Karpas-422 (cell line): ENCODE data around the gene GFOD2. TPM values are rescaled to one million over a fixed set of nuclear protein-coding genes. Genes with fewer than 3 reads are reported as not detected.
A peak's percentile ranks its signal among the peaks of the same experiment; 100 is the strongest.

Experiments
- DNase-seq: peaks from one replicate; pipeline ENCODE4 v3.0.0-alpha.2; 2015
- H2AFZ ChIP-seq: fragments of 200-600 bp; sonication (generic); 2 replicates; pipeline ENCODE4 v1.6.1; 2014; ENCODE audit warnings: antibody characterized with exemption, low read length, mixed read lengths
- H3K27ac ChIP-seq: fragments of 200-600 bp; sonication (generic); 2 replicates; pipeline ENCODE4 v1.5.1; 2014; ENCODE audit warnings: mild to moderate bottlenecking, low read length, moderate library complexity
- H3K27me3 ChIP-seq: fragments of 200-600 bp; sonication (generic); 2 replicates; pipeline ENCODE4 v1.6.1; 2014; ENCODE audit warnings: low read length, mixed read lengths
- H3K36me3 ChIP-seq: fragments of 200-600 bp; sonication (generic); 2 replicates; pipeline ENCODE4 v1.6.1; 2014; ENCODE audit warnings: low read length, mixed read lengths; ENCODE audit not compliant: insufficient read depth
- H3K4me1 ChIP-seq: fragments of 200-600 bp; sonication (generic); 2 replicates; pipeline ENCODE4 v1.6.1; 2014; ENCODE audit warnings: mild to moderate bottlenecking, low read length, mixed read lengths
- H3K4me2 ChIP-seq: fragments of 200-600 bp; sonication (generic); 2 replicates; pipeline ENCODE4 v1.6.1; 2014; ENCODE audit warnings: low read length, low read depth, mild to moderate bottlenecking; ENCODE audit not compliant: poor library complexity, severe bottlenecking
- H3K4me3 ChIP-seq: fragments of 200-600 bp; sonication (generic); 2 replicates; pipeline ENCODE4 v1.5.1; 2014; ENCODE audit warnings: mild to moderate bottlenecking, antibody characterized with exemption, low read length, mixed read lengths
- H3K79me2 ChIP-seq: fragments of 200-600 bp; sonication (generic); 2 replicates; pipeline ENCODE4 v1.6.1; 2014; ENCODE audit warnings: mild to moderate bottlenecking, low read length, mixed read lengths
- H3K9ac ChIP-seq: fragments of 200-600 bp; sonication (generic); 2 replicates; pipeline ENCODE4 v1.6.0; 2014; ENCODE audit warnings: low read length
- H3K9me2 ChIP-seq: fragments of 200-600 bp; sonication (generic), shearing (Covaris generic); replicated peaks from 2 replicates; pipeline ENCODE4 v1.6.0; 2014; ENCODE audit warnings: mild to moderate bottlenecking, low read length, moderate library complexity; ENCODE audit not compliant: insufficient read depth
- H3K9me3 ChIP-seq: fragments of 300-700, 200-600 bp; sonication (generic); 2 replicates; pipeline ENCODE4 v1.6.1; 2014; ENCODE audit warnings: low read length, mixed read lengths
- H4K20me1 ChIP-seq: fragments of 200-600 bp; sonication (generic); 2 replicates; pipeline ENCODE4 v1.6.1; 2014; ENCODE audit warnings: mild to moderate bottlenecking, antibody characterized with exemption, low read length, low read depth; ENCODE audit not compliant: insufficient read depth
- total RNA-seq: library from RNA; depleted of rRNA; stranded (reverse); fragments of >200 nt; shearing (Covaris generic); gene quantifications from 2 replicates; pipeline ENCODE4 v1.2.3, GENCODE V29; 2014; ENCODE audit warnings: low replicate concordance

The GFOD2 gene
- total RNA-seq, 1 experiment from 2014 or later: 12.9 TPM

GRCh38 chr16:67719778-67720144 is 645 bp upstream of the GFOD2 start:
- Histone ChIP-seq H3K79me2 (peaks cover 44% of the 10 kb centered on the region), H3K27ac (peak overlapping the region; percentile 52), H3K36me3 (0 out of 2 replicates have a peak, but pooled peaks cover 5% of the 10 kb centered on the region), H3K4me1 (peaks cover 54% of the 10 kb centered on the region), H3K4me3 (peak overlapping the region; percentile 83), H2AFZ (peak overlapping the region; percentile 35), H3K9me2 (no peaks in the 10 kb centered on the region), H4K20me1 (peaks cover 4% of the 10 kb centered on the region; the same call in 1 of the 2 replicates), H3K9me3 (no peaks in the 10 kb centered on the region), H3K9ac (peak overlapping the region; percentile 98), H3K27me3 (no peaks in the 10 kb centered on the region), H3K4me2 (peak overlapping the region; percentile 89)
- peak; percentile 64 for DNase-seq

GRCh38 chr16:67718668-67719047 is 458 bp downstream of the GFOD2 start:
- peaks cover 11% of the 10 kb centered on the region; the same call in 1 of the 2 replicates for H3K36me3 ChIP-seq
- H4K20me1 ChIP-seq: peaks cover 9% of the 10 kb centered on the region
- peak overlapping the region; percentile 83 for H3K27ac ChIP-seq
- H3K4me3 ChIP-seq: peak overlapping the region; percentile 83
- no peaks in the 10 kb centered on the region for H3K9me3 ChIP-seq
- no peaks in the 10 kb centered on the region for H3K9me2 ChIP-seq
- peak overlapping the region; percentile 59; the same call in 1 of the 2 replicates for H2AFZ ChIP-seq
- DNase-seq: peak; percentile 71
- no peaks in the 10 kb centered on the region for H3K27me3 ChIP-seq
- peak overlapping the region; percentile 89 for H3K4me2 ChIP-seq
- H3K79me2 ChIP-seq: peaks cover 55% of the 10 kb centered on the region
- peaks cover 65% of the 10 kb centered on the region for H3K4me1 ChIP-seq
- H3K9ac ChIP-seq: peak overlapping the region; percentile 98

GRCh38 chr16:67716097-67716496 is 3.0 kb downstream of the GFOD2 start:
- H4K20me1 ChIP-seq: peaks cover 16% of the 10 kb centered on the region
- peak overlapping the region; percentile 28 for H3K9ac ChIP-seq
- H3K4me1 ChIP-seq: peaks cover 61% of the 10 kb centered on the region
- H3K27ac ChIP-seq: peak overlapping the region; percentile 83
- peak overlapping the region; percentile 89 for H3K4me2 ChIP-seq
- no peaks in the 10 kb centered on the region for H3K27me3 ChIP-seq
- peak overlapping the region; percentile 83 for H3K4me3 ChIP-seq
- no peaks in the 10 kb centered on the region for H3K9me3 ChIP-seq
- peaks cover 22% of the 10 kb centered on the region; the same call in 1 of the 2 replicates for H3K36me3 ChIP-seq
- H3K79me2 ChIP-seq: peaks cover 73% of the 10 kb centered on the region
- no peak overlapping the region for H2AFZ ChIP-seq
- DNase-seq: no peak
- no peaks in the 10 kb centered on the region for H3K9me2 ChIP-seq

GRCh38 chr16:67714522-67714921 is 4.6 kb downstream of the GFOD2 start:
- no peaks in the 10 kb centered on the region for H3K9me3 ChIP-seq
- peaks cover 88% of the 10 kb centered on the region for H3K79me2 ChIP-seq
- no peaks in the 10 kb centered on the region for H3K9me2 ChIP-seq
- peaks cover 61% of the 10 kb centered on the region for H3K4me1 ChIP-seq
- H3K4me2 ChIP-seq: peak overlapping the region; percentile 89
- peaks cover 25% of the 10 kb centered on the region; the same call in 1 of the 2 replicates for H3K36me3 ChIP-seq
- peak overlapping the region; percentile 61 for H3K27ac ChIP-seq
- peak overlapping the region; percentile 24; the same call in 1 of the 2 replicates for H3K9ac ChIP-seq
- peaks cover 16% of the 10 kb centered on the region for H4K20me1 ChIP-seq
- no peak for DNase-seq
- H2AFZ ChIP-seq: no peak overlapping the region
- no peaks in the 10 kb centered on the region for H3K27me3 ChIP-seq
- 0 out of 2 replicates have a peak overlapping the region, but pooled peaks have one; percentile 20 for H3K4me3 ChIP-seq

- DNase-seq: no peak
Measured at GRCh38 chr16:67713647-67714273, 5.4 kb downstream of the GFOD2 start.

GRCh38 chr16:67710607-67711006 is 8.5 kb downstream of the GFOD2 start:
- Histone ChIP-seq H3K27ac (0 out of 2 replicates have a peak overlapping the region, but pooled peaks have one; percentile 26), H3K36me3 (peaks cover 22% of the 10 kb centered on the region; the same call in 1 of the 2 replicates), H3K79me2 (peaks cover 91% of the 10 kb centered on the region)

More at GRCh38 chr16:67713647-67714273, 5.4 kb downstream of the GFOD2 start:
- Histone ChIP-seq H3K79me2 (peaks cover 92% of the 10 kb centered on the region), H3K9ac (no peak overlapping the region), H3K4me3 (no peak overlapping the region), H4K20me1 (peaks cover 20% of the 10 kb centered on the region), H3K36me3 (peaks cover 25% of the 10 kb centered on the region; the same call in 1 of the 2 replicates), H3K27me3 (no peaks in the 10 kb centered on the region), H3K27ac (peak overlapping the region; percentile 61), H3K4me2 (peak overlapping the region; percentile 89), H3K9me2 (no peaks in the 10 kb centered on the region), H2AFZ (no peak overlapping the region), H3K4me1 (peaks cover 69% of the 10 kb centered on the region), H3K9me3 (no peaks in the 10 kb centered on the region)

GRCh38 chr16:67709050-67709449 is 10.1 kb downstream of the GFOD2 start:
- Histone ChIP-seq H3K27ac (peak overlapping the region; percentile 55; the same call in 1 of the 2 replicates), H3K9me3 (no peaks in the 10 kb centered on the region), H3K4me3 (no peak overlapping the region), H2AFZ (no peak overlapping the region), H3K4me2 (no peak overlapping the region), H3K9me2 (no peaks in the 10 kb centered on the region), H3K27me3 (no peaks in the 10 kb centered on the region), H3K36me3 (peaks cover 19% of the 10 kb centered on the region; the same call in 1 of the 2 replicates), H4K20me1 (peaks cover 19% of the 10 kb centered on the region), H3K9ac (no peak overlapping the region), H3K79me2 (peaks cover 91% of the 10 kb centered on the region), H3K4me1 (peaks cover 42% of the 10 kb centered on the region)
- DNase-seq: no peak

More at GRCh38 chr16:67710607-67711006, 8.5 kb downstream of the GFOD2 start:
- Histone ChIP-seq H3K9ac (no peak overlapping the region), H3K4me1 (peaks cover 57% of the 10 kb centered on the region), H3K27me3 (no peaks in the 10 kb centered on the region), H2AFZ (no peak overlapping the region), H3K9me2 (no peaks in the 10 kb centered on the region), H3K9me3 (no peaks in the 10 kb centered on the region), H4K20me1 (peaks cover 26% of the 10 kb centered on the region), H3K4me2 (no peak overlapping the region), H3K4me3 (no peak overlapping the region)
- no peak for DNase-seq

GRCh38 chr16:67708368-67708771 is 10.7 kb downstream of the GFOD2 start:
- Histone ChIP-seq H3K9me2 (no peaks in the 10 kb centered on the region), H3K27me3 (no peaks in the 10 kb centered on the region), H3K4me2 (no peak overlapping the region), H4K20me1 (peaks cover 14% of the 10 kb centered on the region), H3K4me1 (peaks cover 37% of the 10 kb centered on the region), H3K9ac (no peak overlapping the region), H3K9me3 (no peaks in the 10 kb centered on the region), H3K79me2 (peaks cover 91% of the 10 kb centered on the region), H3K36me3 (peaks cover 13% of the 10 kb centered on the region; the same call in 1 of the 2 replicates), H3K4me3 (no peak overlapping the region), H2AFZ (no peak overlapping the region), H3K27ac (peak overlapping the region; percentile 55; the same call in 1 of the 2 replicates)
- no peak for DNase-seq
